ENCODE measurements around the gene PCSK5.
A peak's percentile ranks its signal among the peaks of the same experiment; 100 is the strongest.
"Not testable (repeated sequence)": the region's sequence is repeated elsewhere in the genome, so short reads cannot be mapped to it uniquely, and the experiment has no call there.

Gene PCSK5

GRCh38 chr9:76255781-76256455 is 365.4 kb downstream of the PCSK5 start:
- DNase-seq (ENCODE audit: low spot score), result no peak

- DNase-seq (ENCODE audit: low spot score), result no peak
Observed at GRCh38 chr9:76257311-76257710, 366.8 kb downstream of the PCSK5 start.

- no peak for DNase-seq (ENCODE audit: low spot score)
Observed at GRCh38 chr9:76266649-76267283, 376.3 kb downstream of the PCSK5 start.

GRCh38 chr9:76267284-76267652 is 376.8 kb downstream of the PCSK5 start:
- DNase-seq (ENCODE audit: low spot score), result no peak

GRCh38 chr9:76269789-76270188 is 379.3 kb downstream of the PCSK5 start:
- no peak for DNase-seq (ENCODE audit: low spot score)

- no peak for DNase-seq (ENCODE audit: low spot score)
Observed at GRCh38 chr9:76271755-76272154, 381.3 kb downstream of the PCSK5 start.

GRCh38 chr9:76289042-76289441 is 398.6 kb downstream of the PCSK5 start:
- no peak for DNase-seq (ENCODE audit: low spot score)

- DNase-seq (ENCODE audit: low spot score), result no peak
Observed at GRCh38 chr9:76289703-76290102, 399.2 kb downstream of the PCSK5 start.

GRCh38 chr9:76290555-76290954 is 400.1 kb downstream of the PCSK5 start:
- no peak for DNase-seq (ENCODE audit: low spot score)

- DNase-seq (ENCODE audit: low spot score), result no peak
Observed at GRCh38 chr9:76292246-76292645, 401.8 kb downstream of the PCSK5 start.

GRCh38 chr9:76292658-76293057 is 402.2 kb downstream of the PCSK5 start:
- no peak for DNase-seq (ENCODE audit: low spot score)

DNA sequence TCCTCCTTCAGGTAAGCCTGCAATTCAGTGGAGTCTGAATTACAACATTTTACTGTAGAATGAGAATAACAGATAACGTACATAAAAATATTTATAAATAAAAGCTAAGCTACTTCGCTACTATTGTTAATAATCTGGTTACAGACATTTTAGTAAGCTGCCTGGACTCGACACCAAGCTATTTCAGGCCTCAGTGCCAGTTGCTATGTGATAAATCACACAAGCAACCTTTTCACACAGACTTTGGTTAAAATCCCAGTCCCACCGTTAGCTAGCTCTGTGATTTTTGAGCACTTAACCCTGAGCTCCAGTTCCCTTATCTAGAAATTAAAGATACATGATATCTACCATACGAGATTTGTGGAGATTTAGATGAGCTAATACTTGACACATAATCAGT is 403.8 kb downstream of the PCSK5 start:
- DNase-seq (ENCODE audit: low spot score), result no peak

DNA sequence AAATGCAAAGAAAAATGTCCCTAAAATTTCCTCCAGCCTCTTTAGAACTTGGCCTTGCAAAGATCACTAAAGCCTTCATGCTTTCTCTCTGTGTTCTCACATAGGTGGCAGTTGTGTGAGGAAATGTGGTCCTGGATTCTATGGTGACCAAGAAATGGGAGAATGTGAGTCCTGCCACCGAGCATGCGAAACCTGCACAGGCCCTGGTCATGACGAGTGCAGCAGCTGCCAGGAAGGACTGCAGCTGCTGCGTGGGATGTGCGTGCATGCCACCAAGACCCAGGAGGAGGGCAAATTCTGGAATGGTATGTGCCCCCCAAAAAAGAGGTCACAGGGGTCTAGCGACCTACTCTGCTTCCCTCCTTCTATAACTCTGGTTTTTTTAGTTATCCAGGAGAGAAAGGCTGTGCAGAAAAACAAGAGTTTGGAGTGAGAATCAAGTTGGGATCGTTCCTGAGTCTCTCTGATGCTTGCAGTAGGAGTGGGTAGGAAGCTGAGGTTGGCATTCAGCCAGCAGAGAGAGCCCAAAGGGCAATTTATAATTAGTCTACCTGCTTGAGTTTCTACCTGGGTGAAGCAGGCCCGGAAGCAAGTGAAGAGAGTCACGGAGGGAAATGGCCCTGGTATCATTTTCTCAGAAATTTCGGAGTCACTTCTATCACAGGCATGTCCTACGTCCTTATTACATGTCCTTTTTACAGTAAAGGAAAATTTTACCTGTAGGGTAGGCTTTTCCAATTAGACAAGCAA is 406.3 kb downstream of the PCSK5 start:
- DNase-seq (ENCODE audit: low spot score), result no peak

GRCh38 chr9:76297721-76298239 is 407.3 kb downstream of the PCSK5 start:
- no peak for DNase-seq (ENCODE audit: low spot score)

DNA sequence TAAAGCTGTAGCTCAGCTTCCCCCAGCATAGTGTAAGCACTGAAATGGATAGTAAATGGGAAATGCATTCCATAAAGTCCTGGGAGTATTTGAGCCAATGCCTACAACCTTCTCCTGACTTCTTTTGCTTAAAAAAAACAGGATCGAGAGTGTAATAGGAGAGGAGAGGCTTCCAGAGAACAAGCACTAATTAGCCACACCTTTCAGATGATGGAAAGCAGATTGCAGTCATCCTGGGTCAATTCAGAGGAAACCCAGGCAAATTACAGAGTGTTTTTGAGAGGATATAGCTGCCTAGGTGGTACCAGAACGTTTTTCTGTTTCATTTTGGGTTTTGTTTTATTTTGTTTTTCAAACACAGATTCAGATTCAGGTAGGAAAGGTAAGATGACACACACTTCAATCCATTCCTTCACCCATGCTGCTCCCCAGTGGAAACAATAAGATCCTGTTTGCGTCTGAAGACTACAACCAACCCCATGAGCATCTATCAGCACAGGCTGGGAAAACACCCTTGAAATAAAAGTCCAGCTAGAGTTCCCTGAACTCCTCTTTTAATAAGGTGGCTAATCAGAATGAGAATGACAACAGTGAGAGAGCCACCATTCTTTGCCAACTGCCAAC is 408.2 kb downstream of the PCSK5 start:
- DNase-seq (ENCODE audit: low spot score), result no peak

- no peak for DNase-seq (ENCODE audit: low spot score)
Observed at GRCh38 chr9:76302543-76302942, 412.1 kb downstream of the PCSK5 start.

DNA sequence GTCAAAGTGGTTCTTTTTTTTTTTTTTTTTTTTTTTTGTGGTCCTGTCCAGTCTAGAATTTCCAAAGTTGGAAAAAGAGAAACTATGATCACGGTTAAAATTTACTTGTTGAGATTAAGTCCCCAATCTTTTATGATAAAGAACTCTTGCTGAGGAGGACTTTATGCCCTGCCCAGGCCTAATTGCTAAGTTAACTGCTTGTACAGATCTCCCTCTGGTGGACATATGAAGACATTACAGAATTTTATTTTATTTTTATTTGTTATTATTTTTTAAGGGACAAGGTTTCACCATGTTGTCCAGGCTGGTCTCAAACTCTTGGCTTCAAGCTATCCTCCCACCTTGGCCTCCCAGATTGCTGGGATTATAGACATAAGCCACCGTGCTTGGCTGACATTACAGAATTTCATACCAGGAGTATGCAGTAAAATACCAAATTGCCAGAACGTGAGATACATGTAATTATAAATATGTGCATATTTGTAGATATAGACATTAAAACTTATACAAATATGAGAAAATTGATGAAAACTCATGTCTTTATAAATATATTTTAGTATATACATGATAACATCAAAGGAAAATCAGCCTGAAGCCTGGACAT is 412.6 kb downstream of the PCSK5 start:
- DNase-seq (ENCODE audit: low spot score), result peak; percentile 43

- not testable (repeated sequence) for DNase-seq (ENCODE audit: low spot score)
Observed at GRCh38 chr9:76307047-76307446, 416.6 kb downstream of the PCSK5 start.

GRCh38 chr9:76310577-76310976 is 420.1 kb downstream of the PCSK5 start:
- no peak for DNase-seq (ENCODE audit: low spot score)

DNA sequence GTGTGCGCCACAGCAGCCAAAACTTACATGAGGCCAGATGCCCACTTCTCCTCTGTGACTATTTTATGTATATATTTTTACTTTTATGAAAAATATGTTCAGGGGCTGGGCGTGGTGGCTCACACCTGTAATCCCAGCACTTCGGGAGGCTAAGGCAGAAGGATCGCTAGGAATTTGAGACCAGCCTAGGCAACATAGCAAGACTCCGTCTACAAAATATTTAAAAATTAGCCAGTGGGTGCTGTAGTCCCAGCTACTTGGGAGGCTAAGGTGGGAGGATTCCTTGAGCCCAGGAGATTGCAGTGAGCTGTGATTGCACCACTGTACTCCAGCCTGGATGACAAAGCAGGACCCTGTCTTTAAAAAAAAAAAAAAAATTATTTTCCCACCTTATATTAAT is 420.5 kb downstream of the PCSK5 start:
- DNase-seq (ENCODE audit: low spot score), result no peak

DNA sequence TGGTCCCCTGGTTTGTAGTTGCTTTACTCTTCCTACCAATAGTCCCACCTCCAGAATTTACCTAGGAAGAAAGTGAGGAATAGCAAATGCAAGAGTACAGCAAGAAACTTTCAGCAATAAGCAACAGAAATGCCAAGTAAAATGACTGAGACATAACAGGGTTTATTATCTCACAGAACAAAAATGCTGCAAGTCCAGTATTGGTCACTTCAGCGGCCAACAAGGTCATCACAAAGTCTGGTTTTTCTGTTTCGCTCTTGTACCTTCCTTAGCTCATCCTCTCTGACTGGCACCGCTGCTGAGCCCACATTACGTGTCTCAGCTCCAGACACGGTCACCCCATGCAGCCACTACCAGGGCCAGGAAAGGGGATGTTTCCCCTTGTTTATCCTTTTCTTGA is 421.1 kb downstream of the PCSK5 start:
- no peak for DNase-seq (ENCODE audit: low spot score)

- DNase-seq (ENCODE audit: low spot score), result no peak
Observed at GRCh38 chr9:76313771-76314170, 423.3 kb downstream of the PCSK5 start.

All from germinal center (tissue), 1 donor.